Tibial nerve (tissue), 4 donors: ENCODE measurements around the gene RBP4. TPM values are rescaled to one million over a fixed set of nuclear protein-coding genes. Genes with fewer than 3 reads are reported as not detected.

Source experiments
- DNase-seq, 2 donors: peaks; one replicate each; pipeline ENCODE4 v3.0.0-alpha.2; 2019; ENCODE audit warnings: low spot score in 2 of 2
- H3K27ac ChIP-seq, 4 donors: fragments of 200-600 bp; sonication (generic) in 3 of 4; one replicate each; pipeline ENCODE4 v1.5.1; 2017 to 2019; ENCODE audit warnings: mild to moderate bottlenecking in 1 of 4
- H3K27me3 ChIP-seq, 2 donors: fragments of 200-600 bp; sonication (generic) in 1 of 2; one replicate each; pipeline versions ENCODE4 v1.5.1 to v1.6.0; 2017 to 2019
- H3K36me3 ChIP-seq, 3 donors: fragments of 200-600 bp; sonication (generic); one replicate each; pipeline ENCODE4 v1.5.1; 2018 to 2019
- H3K4me1 ChIP-seq, 4 donors: fragments of 200-600 bp; sonication (generic) in 3 of 4; one replicate each; pipeline ENCODE4 v1.5.1; 2017 to 2019
- H3K4me3 ChIP-seq, 4 donors: fragments of 200-600 bp; sonication (generic) in 3 of 4; one replicate each; pipeline ENCODE4 v1.5.1; 2017 to 2019; ENCODE audit warnings: mild to moderate bottlenecking in 1 of 4, moderate library complexity in 1 of 4
- H3K9me3 ChIP-seq, 4 donors: fragments of 200-600 bp; sonication (generic) in 3 of 4; one replicate each; pipeline ENCODE4 v1.5.1; 2017 to 2019
- CTCF ChIP-seq, 5 experiments: fragments of 200-600 bp in 3 of 5; fragments of 450-650 bp in 2 of 5; sonication (generic) in 3 of 5; IDR thresholded peaks; one replicate each; pipeline ENCODE4 v1.5.1; 2016 to 2019; ENCODE audit warnings: antibody characterized with exemption in 5 of 5, mild to moderate bottlenecking in 3 of 5, moderate library complexity in 2 of 5
- EP300 ChIP-seq, 2 donors: sonication (generic); formaldehyde crosslinking; IDR thresholded peaks; one replicate each; pipeline ENCODE4 v1.6.1; 2017; ENCODE audit warnings: antibody characterized with exemption in 2 of 2, mild to moderate bottlenecking in 1 of 2
- POLR2A ChIP-seq, 2 donors: fragments of 450-650 bp; IDR thresholded peaks; one replicate each; pipeline ENCODE4 v1.6.1; 2017; ENCODE audit warnings: antibody characterized with exemption in 2 of 2, mild to moderate bottlenecking in 2 of 2, moderate library complexity in 2 of 2
- WGBS, 2 donors: methylation state at CpG; one replicate each; pipeline ENCODE4 v1.1.5; 2018; 5-methylcytosine and 5-hydroxymethylcytosine counted together
- total RNA-seq, 4 donors: library from RNA; depleted of rRNA; stranded (reverse); fragments of >200 nt; gene quantifications; one replicate each; pipeline ENCODE4 v1.1.0, GENCODE V29; 2016

The RBP4 gene
- total RNA-seq, 4 donors from 2014 or later: 92.0 to 127 (median 119) TPM

- TF ChIP-seq POLR2A (IDR thresholded peaks at IDR 0.05): no peak
- no peak for TF ChIP-seq EP300 (IDR thresholded peaks at IDR 0.05)
- TF ChIP-seq CTCF (IDR thresholded peaks at IDR 0.05): no peak
- Histone ChIP-seq H3K27me3 (no peaks in the 10 kb centered on the region), H3K9me3 (no peaks in the 10 kb centered on the region), H3K36me3 (no peaks in the 10 kb centered on the region), H3K4me1 (peaks cover 0 to 5% (median 0%) of the 10 kb centered on the region in 4 donors), H3K27ac (no peak overlapping the region), H3K4me3 (no peak overlapping the region)
- DNase-seq: no peak
- 68 to 76% methylated on average over 4 of the region's 4 CpGs for WGBS, 2 donors
These were observed 7.8 kb downstream of the RBP4 start for GRCh38 chr10:93593254-93593653.

- TF ChIP-seq POLR2A (IDR thresholded peaks at IDR 0.05): no peak
- no peak for TF ChIP-seq CTCF (IDR thresholded peaks at IDR 0.05)
- no peak for TF ChIP-seq EP300 (IDR thresholded peaks at IDR 0.05)
- no peak for DNase-seq
- H3K36me3 ChIP-seq: no peaks in the 10 kb centered on the region
- WGBS, 2 donors: 60 to 64% methylated on average over 7 to 8 of the region's 8 CpGs
- H3K4me1 ChIP-seq: peaks cover 0 to 5% (median 0%) of the 10 kb centered on the region in 4 donors
- H3K4me3 ChIP-seq: no peak overlapping the region
- H3K27me3 ChIP-seq: no peaks in the 10 kb centered on the region
- H3K9me3 ChIP-seq: no peaks in the 10 kb centered on the region
- H3K27ac ChIP-seq: no peak overlapping the region
These were observed 9.8 kb downstream of the RBP4 start for GRCh38 chr10:93591065-93591808.

- 82 to 92% methylated on average over 7 of the region's 7 CpGs for WGBS, 2 donors
- H3K27me3 ChIP-seq: no peaks in the 10 kb centered on the region
- TF ChIP-seq EP300 (IDR thresholded peaks at IDR 0.05) (no peak), POLR2A (IDR thresholded peaks at IDR 0.05) (no peak), CTCF (IDR thresholded peaks at IDR 0.05) (no peak)
- peaks cover 0 to 5% (median 0%) of the 10 kb centered on the region in 4 donors for H3K4me1 ChIP-seq
- no peak overlapping the region for H3K27ac ChIP-seq
- no peak overlapping the region for H3K4me3 ChIP-seq
- no peaks in the 10 kb centered on the region for H3K36me3 ChIP-seq
- no peaks in the 10 kb centered on the region for H3K9me3 ChIP-seq
- no peak for DNase-seq
These were observed 10.4 kb downstream of the RBP4 start for GRCh38 chr10:93590638-93591037.

GRCh38 chr10:93589648-93590562, 11.1 kb downstream of the RBP4 start:
- DNase-seq: no peak
- Histone ChIP-seq H3K4me1 (peaks cover 0 to 5% (median 0%) of the 10 kb centered on the region in 4 donors), H3K4me3 (no peak overlapping the region), H3K9me3 (no peaks in the 10 kb centered on the region), H3K27ac (no peak overlapping the region), H3K36me3 (no peaks in the 10 kb centered on the region), H3K27me3 (no peaks in the 10 kb centered on the region)
- 84 to 85% methylated on average over 15 of the region's 15 CpGs for WGBS, 2 donors
- TF ChIP-seq EP300 (IDR thresholded peaks at IDR 0.05) (no peak), POLR2A (IDR thresholded peaks at IDR 0.05) (no peak), CTCF (IDR thresholded peaks at IDR 0.05) (no peak)

- H3K4me3 ChIP-seq: no peak overlapping the region
- WGBS, 2 donors: 91 to 92% methylated on average over 7 of the region's 7 CpGs
- no peaks in the 10 kb centered on the region for H3K36me3 ChIP-seq
- H3K27me3 ChIP-seq: no peaks in the 10 kb centered on the region
- no peaks in the 10 kb centered on the region for H3K4me1 ChIP-seq
- H3K27ac ChIP-seq: no peak overlapping the region
- no peak for TF ChIP-seq POLR2A (IDR thresholded peaks at IDR 0.05)
- DNase-seq: no peak
- no peaks in the 10 kb centered on the region for H3K9me3 ChIP-seq
These were observed 16.6 kb downstream of the RBP4 start for GRCh38 chr10:93584445-93584844.
